ENCODE results near the gene GBP4. TPM values are rescaled to one million over a fixed set of nuclear protein-coding genes. Genes with fewer than 3 reads are reported as not detected.

GBP4 gene
- total RNA-seq, 6 experiments from 2014 or later = 3.9 to 12.6 (median 6.8) TPM

DNA sequence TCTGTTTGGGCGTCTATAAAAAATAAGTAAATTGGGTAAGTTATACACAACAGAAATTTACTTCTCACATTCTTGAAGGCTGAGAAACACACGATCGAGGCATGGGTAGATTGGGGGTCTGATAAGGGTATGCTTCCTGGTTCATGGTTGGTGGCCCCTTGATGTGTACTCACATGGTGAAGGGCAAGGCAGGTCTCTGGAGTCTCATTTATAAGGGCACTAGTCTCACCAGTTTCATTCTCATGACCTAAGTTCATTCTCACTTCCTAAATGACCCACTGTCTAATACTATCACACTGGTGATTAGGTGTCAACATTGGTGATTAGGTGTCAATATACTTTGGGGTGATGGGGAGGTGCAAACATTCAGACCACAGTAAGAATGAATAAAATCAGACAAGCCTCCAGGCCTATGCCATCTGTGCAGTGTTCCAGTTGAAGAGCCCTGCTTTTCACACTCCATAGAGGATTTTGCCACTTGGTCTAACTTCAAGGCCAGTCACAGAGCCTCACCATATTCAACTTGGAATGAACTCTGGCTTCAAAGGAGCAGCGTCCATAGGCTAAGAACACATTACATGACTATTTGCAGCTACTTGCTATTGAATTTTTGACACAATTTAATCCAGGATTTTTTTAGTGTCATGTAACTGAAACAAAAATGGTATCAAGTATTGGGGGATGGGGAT lies 2.5 kb upstream of the GBP4 start:
- peaks cover 0 to 6% (median 0%) of the 10 kb centered on the region in 4 donors for H3K4me1 ChIP-seq
- no peak for DNase-seq

GRCh38 chr1:89200663-89201062 lies 1.9 kb upstream of the GBP4 start:
- no peak for DNase-seq
- H3K36me3 ChIP-seq = no peaks in the 10 kb centered on the region
- H3K4me3 ChIP-seq = no peak overlapping the region
- TF ChIP-seq, protein P1, sequence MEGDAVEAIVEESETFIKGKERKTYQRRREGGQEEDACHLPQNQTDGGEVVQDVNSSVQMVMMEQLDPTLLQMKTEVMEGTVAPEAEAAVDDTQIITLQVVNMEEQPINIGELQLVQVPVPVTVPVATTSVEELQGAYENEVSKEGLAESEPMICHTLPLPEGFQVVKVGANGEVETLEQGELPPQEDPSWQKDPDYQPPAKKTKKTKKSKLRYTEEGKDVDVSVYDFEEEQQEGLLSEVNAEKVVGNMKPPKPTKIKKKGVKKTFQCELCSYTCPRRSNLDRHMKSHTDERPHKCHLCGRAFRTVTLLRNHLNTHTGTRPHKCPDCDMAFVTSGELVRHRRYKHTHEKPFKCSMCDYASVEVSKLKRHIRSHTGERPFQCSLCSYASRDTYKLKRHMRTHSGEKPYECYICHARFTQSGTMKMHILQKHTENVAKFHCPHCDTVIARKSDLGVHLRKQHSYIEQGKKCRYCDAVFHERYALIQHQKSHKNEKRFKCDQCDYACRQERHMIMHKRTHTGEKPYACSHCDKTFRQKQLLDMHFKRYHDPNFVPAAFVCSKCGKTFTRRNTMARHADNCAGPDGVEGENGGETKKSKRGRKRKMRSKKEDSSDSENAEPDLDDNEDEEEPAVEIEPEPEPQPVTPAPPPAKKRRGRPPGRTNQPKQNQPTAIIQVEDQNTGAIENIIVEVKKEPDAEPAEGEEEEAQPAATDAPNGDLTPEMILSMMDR (IDR thresholded peaks at IDR 0.05) = no peak
- no peak for TF ChIP-seq POLR2A (IDR thresholded peaks at IDR 0.05)
- no peaks in the 10 kb centered on the region for H3K27me3 ChIP-seq
- H3K9me3 ChIP-seq = no peaks in the 10 kb centered on the region
- intact Hi-C loops (cut with DNase I) = no loop called here
- H3K27ac ChIP-seq = peak overlapping the region in 2 of 3 donors; percentile 16 to 19
- ATAC-seq = peak; percentile 12 to 69 (median 30)
- H3K4me1 ChIP-seq = peaks cover 0 to 6% (median 0%) of the 10 kb centered on the region in 4 donors
- 32% methylated on average over 2 of the region's 2 CpGs for WGBS (ENCODE audit: insufficient coverage, low coverage, low lambda C conversion rate, missing lambda C conversion rate)

More for the DNA sequence above, 2.5 kb upstream of the GBP4 start:
- no peaks in the 10 kb centered on the region for H3K27me3 ChIP-seq
- peak in 1 of 4 donors; percentile 7 for ATAC-seq
- intact Hi-C loops (cut with DNase I) = no loop called here
- H3K9me3 ChIP-seq = no peaks in the 10 kb centered on the region
- H3K36me3 ChIP-seq = no peaks in the 10 kb centered on the region
- TF ChIP-seq, protein P1 (IDR thresholded peaks at IDR 0.05) = no peak
- no peak for TF ChIP-seq POLR2A (IDR thresholded peaks at IDR 0.05)
- WGBS (ENCODE audit: insufficient coverage, low coverage, low lambda C conversion rate, missing lambda C conversion rate) = 71% methylated on average over 4 of the region's 4 CpGs
- peak overlapping the region in 2 of 3 donors; percentile 16 to 19 for H3K27ac ChIP-seq
- no peak overlapping the region for H3K4me3 ChIP-seq

- no peak for TF ChIP-seq POLR2A (IDR thresholded peaks at IDR 0.05)
- TF ChIP-seq, protein P1 (IDR thresholded peaks at IDR 0.05) = no peak
- Histone ChIP-seq H3K27ac (peak overlapping the region; percentile 74 to 84 (median 81)), H3K4me3 (peak overlapping the region; percentile 49 to 58 (median 57)), H3K9me3 (no peaks in the 10 kb centered on the region), H3K27me3 (no peaks in the 10 kb centered on the region), H3K4me1 (peaks cover 0 to 6% (median 0%) of the 10 kb centered on the region in 4 donors), H3K36me3 (peaks cover 0 to 6% (median 0%) of the 10 kb centered on the region in 4 donors)
- intact Hi-C loops (cut with DNase I) = no loop called here
- peak in 1 of 4 donors; percentile 8 for ATAC-seq
- DNase-seq = no peak
- WGBS (ENCODE audit: insufficient coverage, low coverage, low lambda C conversion rate, missing lambda C conversion rate) = 6% methylated on average over 1 of the region's 1 CpG
These were observed 836 bp upstream of the GBP4 start for GRCh38 chr1:89199525-89200031.

DNA sequence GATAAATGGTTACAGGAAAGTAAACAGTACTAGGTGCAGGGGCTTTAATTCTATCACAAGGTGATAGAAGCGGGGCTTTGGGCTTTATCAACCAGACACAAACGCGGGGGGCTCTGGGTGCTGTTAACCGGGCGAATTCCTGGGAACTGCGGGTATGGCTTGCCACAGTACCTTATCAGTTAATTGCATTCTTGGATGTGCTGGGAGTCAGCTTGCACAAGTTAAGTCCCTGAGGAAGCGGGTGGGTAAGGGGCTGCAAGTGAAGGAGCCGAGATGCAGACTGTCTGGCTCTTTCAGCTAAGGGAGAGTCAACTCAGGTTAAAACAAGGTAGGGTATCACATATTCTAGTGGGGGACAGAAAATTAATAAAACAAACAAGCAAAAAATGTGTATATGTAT lies 661 bp downstream of the GBP4 start:
- peak overlapping the region; percentile 49 to 58 (median 57) for H3K4me3 ChIP-seq
- 4% methylated on average over 8 of the region's 8 CpGs for WGBS (ENCODE audit: insufficient coverage, low coverage, low lambda C conversion rate, missing lambda C conversion rate)
- H3K27me3 ChIP-seq = no peaks in the 10 kb centered on the region
- H3K9me3 ChIP-seq = no peaks in the 10 kb centered on the region
- intact Hi-C loops (cut with DNase I) = no loop called here
- peaks cover 0 to 6% (median 0%) of the 10 kb centered on the region in 4 donors for H3K4me1 ChIP-seq
- DNase-seq (no peak), ATAC-seq (peak in 3 of 4 donors; percentile 9 to 25 (median 14))
- no peak for TF ChIP-seq POLR2A (IDR thresholded peaks at IDR 0.05)
- TF ChIP-seq, protein P1 (IDR thresholded peaks at IDR 0.05) = no peak
- H3K27ac ChIP-seq = peak overlapping the region; percentile 74 to 84 (median 81)
- peaks cover 0 to 11% (median 0%) of the 10 kb centered on the region in 4 donors for H3K36me3 ChIP-seq

Measured in right lobe of liver (tissue), 6 donors.